ENCODE data around the gene HAUS2.
"Not testable (repeated sequence)": the region's sequence is repeated elsewhere in the genome, so short reads cannot be mapped to it uniquely, and the experiment has no call there.

The HAUS2 gene

GRCh38 chr15:42548249-42549031 is at the start of gene HAUS2, which contains the start of gene LRRC57:
TSS of gene HAUS2 (plus strand) at chr15:42548838. CDS start at chr15:42548873, 35 bp downstream.
TSS of gene LRRC57 (minus strand) at chr15:42548793. CDS start at chr15:42548434, 359 bp downstream.
- DNase-seq: peak; percentile 86

DNA sequence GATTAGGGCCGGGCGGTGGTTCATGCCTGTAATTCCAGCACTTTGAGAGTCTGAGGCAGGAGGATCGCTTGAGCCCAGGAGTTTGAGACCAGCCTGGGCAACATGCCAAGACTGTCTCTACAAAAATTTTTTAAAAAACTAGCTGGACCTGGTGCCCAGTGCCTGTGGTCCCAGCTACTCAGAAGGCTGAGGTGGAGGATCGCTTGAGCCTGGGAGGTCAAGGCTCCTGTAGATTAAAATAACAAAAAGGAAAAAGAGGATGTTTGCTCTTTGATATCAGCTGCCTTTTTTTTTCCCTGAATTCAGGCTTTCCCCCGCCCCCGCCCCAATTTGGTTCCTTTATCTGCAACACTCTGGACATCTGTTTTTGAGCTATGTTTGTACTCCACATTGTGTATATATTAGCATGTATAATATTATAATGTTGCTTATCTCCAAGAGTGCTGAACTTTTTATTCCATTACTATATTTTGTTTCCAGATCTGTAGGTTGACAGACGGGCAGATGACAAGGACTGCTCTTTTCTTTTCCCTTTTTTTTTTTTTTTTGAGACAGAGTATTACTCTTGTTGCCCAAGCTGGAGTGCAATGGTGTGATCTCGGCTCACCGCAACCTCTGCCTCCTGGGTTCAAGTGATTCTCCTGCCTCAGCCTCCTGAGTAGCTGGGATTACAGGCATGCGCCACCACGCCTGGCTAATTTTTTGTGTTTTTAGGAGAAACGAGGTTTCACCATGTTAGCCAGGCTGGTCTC is 48.6 kb upstream of the HAUS2 start:
- DNase-seq: no peak

DNA sequence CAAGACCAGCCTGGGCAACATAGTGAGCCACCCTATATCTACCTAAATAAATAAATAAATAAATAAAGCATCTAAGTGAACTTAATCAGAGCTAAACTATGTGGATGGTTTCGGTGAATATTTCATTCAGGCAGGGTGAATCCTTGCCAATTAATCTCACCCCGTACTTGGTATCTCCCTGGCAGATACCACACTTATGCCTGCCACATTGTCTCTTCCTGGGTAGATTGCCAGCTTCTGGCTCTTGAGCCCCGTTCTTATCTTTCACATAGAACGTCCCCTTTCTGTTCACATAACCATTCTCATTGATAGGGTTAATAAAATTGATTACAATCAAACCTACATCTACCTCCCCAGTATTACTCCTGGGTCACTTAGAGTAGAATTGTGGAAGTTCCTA is 46.2 kb upstream of the HAUS2 start:
- DNase-seq: no peak

DNA sequence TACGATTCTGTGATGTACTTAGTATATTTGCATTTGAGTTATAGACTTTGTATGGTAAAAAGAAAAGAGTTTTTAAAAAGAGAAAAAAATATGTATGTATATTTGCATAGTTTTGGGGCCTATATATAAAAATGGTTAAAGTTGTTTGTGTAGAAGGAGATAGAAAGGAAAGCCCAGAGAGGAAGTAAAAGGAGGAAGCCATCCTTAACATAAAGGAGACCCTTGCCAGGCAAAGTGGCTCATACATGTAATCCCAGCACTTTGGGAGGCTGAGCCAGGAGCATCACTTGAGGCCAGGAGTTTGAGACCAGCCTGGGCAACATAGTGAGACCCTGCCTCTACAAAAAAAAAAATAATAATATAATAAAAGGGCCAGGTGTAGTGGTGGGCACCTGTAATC is 44.8 kb upstream of the HAUS2 start:
- no peak for DNase-seq

DNA sequence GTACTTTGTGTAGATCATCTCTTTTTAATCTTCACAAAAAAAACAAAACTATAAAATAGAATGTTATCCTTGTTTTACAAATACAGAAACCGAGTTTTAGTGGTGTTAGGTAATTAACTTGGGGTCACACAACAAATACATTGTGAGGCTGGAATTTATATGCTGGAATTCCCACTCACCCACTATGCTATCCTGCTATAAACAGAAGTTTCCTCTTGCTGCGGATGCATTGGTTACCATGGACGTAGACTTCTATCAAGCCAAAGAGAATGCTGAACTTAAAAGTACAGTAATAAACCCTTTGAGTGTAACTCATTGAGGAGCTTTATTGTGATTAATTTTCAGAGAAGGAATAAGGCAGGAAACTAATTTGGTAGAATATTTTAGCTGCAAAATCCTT is 44.0 kb upstream of the HAUS2 start:
- DNase-seq: no peak

DNA sequence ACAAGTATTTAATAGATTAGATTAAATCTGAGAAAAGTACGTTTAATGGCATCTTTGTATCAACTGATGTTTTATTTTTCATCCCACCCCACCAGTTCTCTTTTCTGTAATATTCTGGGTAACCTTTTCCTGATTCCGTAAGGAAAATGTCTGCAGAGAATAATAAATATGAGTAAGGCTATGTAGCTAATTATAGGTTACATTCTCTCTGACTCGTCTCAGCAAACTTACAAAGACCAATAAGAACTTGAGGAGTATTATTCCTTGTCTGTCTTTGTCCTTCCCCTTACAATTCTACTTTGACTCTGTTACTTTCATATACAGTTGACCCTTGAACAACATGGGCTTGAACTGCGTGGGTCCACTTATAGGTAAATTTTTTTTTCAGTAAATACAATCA is 41.1 kb upstream of the HAUS2 start:
- DNase-seq: no peak

DNA sequence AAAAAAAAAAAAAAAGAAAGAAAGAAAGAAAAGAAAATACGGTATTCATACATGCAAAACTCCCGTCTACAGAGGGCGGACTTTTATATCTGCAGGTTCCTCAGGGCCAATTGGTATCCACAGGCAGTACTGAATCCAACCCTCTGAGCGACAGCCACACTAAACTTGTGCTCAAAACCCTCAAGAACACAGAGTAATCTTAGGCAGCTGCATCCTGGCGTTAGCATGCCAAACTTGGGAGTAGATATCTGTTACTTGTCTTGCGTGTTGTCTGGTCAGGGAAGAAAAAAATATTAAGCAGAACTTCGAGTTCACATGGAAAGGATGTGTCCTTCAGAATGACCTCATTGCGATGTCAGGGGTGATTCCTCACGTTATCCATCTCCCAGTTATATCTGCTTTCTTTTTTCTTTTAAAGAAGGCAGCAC is 40.4 kb upstream of the HAUS2 start:
- DNase-seq: no peak

DNA sequence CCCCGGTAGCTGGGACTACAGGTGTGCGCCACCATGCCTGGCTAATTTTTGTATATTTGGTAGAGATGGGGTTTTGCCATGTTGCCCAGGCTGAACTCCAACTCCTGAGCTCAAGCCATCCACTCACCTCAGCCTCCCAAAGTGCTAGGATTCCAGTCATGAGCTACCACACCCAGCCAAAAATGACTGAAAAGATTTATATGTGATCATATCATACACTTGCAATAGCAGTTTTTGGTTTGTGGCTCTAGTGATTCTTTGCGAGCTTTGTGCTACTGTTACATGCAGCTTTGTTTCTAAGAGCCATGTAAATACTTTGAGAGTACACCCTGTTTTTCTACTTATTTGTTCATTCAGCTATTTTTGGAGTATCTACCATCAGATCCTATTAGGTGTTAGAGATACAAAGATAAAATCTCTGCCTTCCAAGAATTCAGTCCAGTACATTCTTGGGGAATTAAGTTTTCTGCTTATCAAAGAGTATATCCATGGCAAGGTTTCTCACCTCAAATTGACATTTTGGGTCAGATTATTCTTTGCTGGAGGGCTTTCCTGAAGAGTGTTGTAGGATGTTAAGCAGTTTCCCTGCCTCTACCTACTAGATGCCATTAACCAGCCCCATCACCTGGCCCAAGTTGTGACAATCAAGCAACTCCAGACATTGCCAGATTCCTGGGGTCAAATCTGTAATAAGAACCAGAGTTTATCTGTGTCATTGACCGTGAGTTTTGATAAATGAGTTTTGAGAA is 38.2 kb upstream of the HAUS2 start:
- DNase-seq: no peak

DNA sequence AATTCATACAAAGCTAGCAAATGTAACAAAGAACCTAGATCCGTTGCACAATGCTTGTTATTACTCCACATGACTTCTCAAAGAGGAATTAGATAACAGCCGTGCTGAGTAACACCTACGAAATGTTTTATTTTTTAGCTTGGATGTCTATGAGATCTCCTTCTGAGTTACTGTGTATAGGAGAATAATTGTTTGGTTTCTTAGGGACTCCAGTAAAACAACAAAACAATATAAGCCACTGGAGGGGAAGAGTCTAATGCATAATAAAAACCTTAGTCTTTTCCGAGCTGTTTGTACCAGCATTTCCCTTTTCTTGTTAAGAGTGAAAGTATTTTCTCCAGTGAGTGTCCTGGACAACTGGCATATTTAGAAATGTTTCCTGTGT is 37.6 kb upstream of the HAUS2 start:
- no peak for DNase-seq

- no peak for DNase-seq
Observed at GRCh38 chr15:42523331-42523730, 25.3 kb upstream of the HAUS2 start.

GRCh38 chr15:42528970-42529369 is 19.7 kb upstream of the HAUS2 start:
- no peak for DNase-seq

GRCh38 chr15:42533246-42533645 is 15.4 kb upstream of the HAUS2 start:
- DNase-seq: no peak

DNA sequence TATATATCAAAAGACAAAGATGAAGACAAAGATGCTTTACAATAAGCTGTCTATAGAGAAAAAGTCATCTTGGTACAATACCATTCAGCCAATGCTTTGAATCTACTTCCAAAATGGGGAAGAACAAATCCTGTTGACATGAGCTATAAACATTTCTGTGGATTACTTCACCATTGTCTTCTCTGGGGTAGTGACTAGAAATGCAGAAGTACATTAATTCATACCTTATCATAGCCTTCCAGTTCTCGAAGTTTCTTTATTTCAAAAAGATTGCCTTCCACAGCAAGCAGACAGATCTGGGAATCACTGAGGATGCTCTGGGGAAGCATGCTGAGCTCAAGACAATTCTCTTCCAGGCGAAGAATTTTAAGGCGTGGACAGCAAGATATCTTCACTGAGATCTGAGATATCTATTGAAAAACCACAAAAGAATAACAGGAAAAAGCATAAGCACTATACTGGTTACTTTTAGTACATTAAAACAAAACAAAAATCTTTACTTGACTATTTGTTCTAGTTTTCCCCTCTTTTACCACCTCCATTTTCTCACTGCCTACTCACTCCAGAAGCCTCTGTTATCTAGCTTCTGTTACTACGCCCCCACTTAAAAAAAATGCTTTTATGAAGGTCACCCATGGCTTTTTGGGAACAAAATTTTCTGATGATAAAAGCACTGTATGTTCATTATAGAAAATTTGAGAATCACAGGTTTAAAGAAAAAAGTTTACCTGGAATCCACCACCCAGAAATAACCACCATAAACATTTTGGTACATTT is 3.6 kb upstream of the HAUS2 start:
- no peak for DNase-seq

GRCh38 chr15:42547918-42548248 is 755 bp upstream of the HAUS2 start:
- no peak for DNase-seq

DNA sequence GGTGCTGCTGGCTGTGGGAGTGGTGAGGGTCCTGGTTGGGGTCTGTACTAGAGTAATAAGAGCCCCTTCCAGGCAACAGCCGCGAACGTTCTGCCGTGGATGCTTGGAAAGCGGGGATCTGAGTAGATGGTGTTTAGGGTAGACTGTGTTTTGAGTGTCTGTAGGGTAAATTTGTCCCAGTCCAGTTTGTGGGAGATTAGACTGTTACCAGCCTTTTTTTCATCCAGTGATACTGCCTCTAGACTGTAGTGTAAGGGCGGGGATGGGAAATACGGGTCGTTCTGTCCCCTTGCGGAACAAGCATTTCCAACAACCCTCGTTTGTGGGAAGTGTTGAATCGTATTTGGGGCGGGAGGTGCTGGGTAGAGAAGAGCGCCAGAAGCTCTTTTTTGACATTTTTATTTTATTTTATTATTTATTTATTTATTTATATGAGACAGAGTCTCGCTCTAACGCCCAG is 424 bp downstream of the HAUS2 start:
- DNase-seq: no peak

DNA sequence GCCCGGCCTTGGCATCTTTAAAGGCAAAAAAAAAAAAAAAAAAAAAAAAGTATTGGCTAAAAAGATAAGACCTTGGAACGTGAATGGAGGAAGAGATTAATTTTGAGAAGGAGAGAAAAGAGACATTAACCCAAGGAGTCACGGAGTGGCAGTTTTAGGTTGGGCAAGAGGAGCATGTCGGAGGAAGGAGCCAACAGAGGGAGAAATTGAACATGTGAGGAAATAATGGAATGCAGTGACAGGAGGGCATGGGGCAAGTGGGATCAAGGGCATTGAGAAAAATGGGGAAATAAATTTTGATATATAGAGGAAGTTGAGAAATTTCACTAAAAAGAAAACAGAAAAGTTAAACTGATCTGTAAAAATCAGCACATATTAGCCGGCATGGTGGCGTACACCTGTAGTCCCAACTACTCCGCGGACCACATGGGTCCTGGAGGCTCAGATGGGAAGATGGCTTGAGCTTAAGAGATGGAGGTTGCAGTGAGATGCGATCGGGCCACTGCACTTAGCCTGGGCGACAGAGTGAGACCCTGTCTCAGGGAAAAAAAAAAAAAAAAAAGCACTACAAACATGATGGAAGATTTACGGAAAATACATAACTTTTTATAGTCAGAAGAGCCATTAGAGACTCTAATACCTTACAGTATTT is 1.2 kb downstream of the HAUS2 start:
- DNase-seq: no peak

DNA sequence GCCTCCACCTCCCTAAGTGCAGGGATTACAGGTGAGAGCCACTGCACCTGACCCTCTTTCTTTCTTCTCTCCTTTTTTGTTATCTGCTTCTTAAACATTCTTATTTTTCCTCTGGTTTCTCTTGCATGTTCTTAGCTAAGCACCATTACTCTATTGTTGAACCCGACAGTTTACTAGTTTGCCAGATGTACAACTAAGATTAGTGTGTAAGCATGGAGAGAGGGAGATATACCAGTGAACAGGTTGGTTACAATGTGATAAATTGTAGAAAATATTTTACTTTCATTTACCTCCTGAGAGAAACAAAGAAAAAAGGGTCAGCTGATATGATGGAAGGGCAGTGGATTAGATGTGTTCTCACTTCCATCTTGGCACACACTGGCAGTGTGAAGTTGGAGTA is 4.9 kb downstream of the HAUS2 start:
- no peak for DNase-seq

- not testable (repeated sequence) for DNase-seq
Observed at GRCh38 chr15:42556550-42557207, 8.0 kb downstream of the HAUS2 start.

DNA sequence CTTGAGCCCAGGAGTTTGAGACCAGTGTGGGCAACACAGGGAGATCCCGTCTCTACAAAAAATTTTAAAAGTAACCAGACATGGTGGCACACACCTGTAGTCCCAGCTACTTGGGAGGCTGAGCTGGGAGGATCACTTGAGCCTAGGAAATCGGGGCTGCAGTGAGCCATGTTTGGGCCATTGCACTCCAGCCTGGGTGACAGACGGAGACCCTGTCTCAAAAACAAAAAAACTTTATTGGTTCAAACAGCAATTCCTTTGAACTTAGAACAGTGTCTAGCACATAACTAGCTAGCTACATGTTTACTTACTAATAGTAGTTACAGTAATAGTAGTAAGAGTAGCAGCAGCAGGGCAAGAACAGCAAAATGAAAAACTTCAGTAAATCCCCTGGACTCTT is 10.1 kb downstream of the HAUS2 start:
- no peak for DNase-seq

DNA sequence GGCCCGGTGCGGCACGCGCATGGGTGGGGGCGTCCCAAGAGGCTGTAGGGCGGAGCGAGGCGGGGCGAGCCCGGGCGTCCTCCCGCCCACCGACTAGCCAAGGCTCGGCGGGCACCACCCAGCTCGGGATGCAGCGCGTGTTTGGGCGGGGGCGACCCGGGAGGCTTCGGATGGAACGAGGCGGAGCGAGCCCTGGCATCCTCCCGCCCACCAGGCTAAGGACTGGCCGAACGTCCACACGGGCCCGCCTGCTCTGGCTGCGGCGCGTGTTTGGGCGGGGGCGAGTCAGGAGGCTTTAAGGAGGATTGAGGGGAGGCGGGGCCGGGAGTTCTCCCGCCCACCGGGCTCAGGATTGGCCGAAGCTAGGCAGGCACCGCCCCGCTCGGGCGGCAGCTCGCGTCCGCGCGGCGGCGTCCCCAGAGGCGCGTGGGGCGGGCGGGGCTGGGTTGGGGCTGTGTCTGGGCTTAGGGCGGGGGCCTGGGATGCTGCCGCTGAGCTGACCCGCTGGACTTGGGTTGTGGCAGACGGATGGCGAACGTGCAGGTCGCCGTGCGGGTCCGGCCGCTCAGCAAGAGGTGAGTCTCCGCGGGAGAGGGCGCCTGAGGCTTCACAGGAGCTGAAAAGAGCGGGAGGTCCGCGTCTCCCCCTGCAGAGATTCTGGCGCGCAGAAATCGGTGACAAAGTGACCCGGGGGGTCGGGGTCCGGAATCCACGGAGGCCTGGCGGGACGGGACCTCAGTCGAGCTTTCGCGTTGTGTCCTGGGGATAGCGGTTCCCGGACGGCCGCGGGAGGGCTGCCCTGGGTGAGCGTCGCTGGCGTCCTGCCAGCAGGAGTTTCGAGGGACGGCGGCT is 26.8 kb downstream of the HAUS2 start, which contains the start of gene STARD9:
Gene STARD9, plus strand, starts transcription at position 419 of the 852 bp plus-strand sequence. Its CDS starts 110 bp downstream, at position 529.
- peak; percentile 99 for DNase-seq

Data from NK-92 treated with Interleukin-12 subunit alpha and Interleukin-12 subunit beta, amount 100 ng/mL, for 24 hours (cell line).